HG03520 (cell line): ENCODE data around the gene GPR75.

ENCODE experiments used
- ATAC-seq: cut with Tn5 transposase; IDR thresholded peaks from one replicate; pipeline ENCODE4 v1.9.1; 2021; ENCODE audit warnings: mild to moderate bottlenecking, moderate library complexity; ENCODE audit not compliant: unreplicated experiment

Gene GPR75

DNA sequence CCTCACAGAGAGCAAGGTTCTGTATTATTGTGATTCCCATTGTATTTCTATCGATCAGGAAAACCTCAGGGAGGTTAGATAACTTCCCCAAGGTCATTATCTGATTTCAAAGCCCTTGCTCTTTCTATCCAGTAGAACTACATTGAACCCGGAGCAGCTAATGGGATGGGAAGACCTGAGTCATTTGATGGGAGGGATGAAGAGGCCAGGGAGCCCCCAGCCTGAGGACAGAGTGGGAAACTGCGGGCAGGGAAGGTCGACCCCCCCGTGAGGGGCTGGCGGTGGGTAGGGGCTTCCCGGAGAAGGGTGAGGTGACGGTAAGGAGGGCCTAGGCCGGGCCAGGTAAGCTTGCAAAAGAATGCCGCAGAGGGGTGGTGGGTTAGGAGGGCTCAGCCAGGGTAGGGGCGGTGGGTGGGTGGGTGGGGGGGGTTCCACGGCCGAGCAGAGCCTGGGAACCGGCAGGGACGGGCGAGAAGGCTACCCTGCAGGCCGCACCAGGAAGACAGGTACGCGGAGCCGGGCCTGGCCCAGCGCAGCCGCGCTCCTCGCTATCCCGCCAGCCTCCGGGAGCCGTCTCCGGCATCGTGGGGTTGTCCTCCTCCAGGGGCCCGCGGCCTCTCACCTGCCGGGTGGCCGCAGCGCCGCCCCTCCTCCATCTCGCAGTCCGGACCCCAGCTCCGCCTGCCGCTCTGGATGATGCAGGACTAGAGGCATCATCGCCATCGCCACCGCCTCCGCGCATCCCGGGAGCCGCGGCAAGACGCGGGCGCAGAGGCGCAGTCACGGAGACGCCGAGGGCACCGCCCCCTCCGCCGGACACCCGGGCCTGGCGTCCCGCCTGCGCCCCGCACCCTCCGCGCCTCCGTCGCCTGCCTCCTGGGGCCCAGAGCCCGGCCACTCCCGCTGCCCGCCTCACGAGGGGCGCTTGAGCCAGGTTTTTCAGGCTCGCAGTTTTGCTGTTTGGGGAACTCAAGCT lies at the start of gene GPR75:
Gene GPR75, minus strand, starts transcription at position 762 of the 976 bp plus-strand sequence. CDS start 5,211 bp downstream, outside the sequence.
- no peak for ATAC-seq

DNA sequence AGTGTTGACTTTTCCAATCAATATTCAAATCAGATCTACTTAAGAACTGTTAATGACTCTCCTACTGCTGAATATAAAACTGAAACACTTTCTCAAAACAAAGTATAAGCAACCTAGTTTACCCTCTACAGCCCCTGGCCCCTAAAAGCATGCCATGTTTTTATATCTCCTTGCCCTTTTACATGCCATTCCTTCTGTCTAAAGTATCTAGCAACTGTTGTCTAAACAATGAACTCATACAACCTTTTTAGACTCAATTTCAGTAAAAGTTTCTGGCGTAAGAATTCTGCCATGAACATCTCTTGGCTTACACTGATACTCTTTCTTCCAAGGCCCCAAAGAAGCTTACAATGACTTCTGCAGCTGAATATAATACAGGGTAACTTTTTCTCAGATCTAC lies 47.8 kb upstream of the GPR75 start:
- ATAC-seq: no peak

DNA sequence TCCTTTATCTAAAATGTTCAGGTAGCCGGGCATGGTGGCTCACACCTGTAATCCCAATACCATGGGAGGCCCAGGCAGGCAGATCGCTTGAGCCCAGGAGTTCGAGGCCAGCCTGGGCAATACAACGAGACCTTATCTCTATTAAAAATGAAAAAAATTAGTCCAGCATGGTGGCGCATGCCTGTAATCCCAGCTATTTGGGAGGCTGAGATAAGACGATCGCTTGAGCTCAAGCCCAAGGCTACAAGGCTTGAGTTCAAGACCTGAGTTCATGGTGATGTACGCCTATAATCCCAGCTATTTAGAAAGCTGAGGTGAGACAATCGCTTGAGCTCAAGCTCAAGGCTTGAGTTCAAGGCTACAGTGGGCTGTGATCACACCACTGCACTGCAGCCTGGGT lies 45.6 kb upstream of the GPR75 start:
- no peak for ATAC-seq

DNA sequence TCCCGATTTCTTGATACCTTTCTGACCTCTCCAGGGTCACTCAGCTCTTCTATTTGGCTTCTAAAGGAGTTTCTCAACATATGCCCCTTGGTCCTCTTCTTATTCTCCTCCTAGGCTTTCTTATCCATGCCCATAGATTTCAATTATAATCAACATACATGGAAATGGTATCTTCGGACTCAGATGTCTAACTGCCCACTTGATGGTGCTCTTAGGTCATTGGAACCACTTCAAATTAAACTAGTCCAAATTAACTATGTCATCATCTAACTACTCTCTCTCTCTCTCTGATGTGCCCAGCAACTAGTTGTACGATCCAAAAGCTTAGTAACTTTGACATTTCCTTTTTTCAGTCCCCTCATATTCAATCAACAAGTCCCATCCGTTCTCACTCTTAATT lies 43.2 kb upstream of the GPR75 start:
- no peak for ATAC-seq

DNA sequence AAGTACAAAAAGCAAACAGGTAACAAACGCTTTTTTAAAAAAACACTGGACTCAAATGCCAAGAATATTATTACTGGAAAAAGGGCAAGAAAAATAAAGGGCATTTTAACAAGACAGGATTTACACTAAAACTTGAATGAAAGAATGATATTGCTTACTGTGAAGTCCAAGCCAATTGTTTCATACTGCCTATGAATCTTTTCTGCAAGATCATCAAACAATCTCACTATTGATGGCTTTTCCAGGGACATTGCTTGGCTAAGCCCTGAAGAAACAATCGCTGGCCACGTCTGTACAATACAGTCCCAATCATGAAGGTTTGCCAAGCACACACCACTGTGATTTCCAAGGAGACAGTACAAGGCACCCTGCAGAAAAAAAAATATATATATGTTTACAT lies 41.4 kb upstream of the GPR75 start:
- ATAC-seq: no peak

DNA sequence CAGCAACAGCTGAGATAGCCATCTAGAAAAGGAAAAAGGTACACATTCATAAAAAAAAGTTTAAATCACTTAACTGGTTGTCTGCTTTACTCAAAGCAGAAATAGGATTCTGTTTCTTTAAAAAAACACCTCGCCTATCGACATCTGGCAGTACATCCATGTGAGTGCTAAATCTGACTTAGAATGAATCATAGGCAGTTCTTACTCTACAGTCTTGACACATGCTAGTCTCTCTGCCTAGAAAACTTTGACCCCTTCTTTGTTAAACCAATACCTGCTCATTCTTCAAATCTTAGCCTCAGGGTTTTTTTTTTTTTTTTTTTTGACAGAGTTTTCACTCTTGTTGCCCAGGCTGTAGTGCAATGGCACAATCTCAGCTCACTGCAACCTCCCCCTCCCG lies 37.1 kb upstream of the GPR75 start:
- no peak for ATAC-seq

DNA sequence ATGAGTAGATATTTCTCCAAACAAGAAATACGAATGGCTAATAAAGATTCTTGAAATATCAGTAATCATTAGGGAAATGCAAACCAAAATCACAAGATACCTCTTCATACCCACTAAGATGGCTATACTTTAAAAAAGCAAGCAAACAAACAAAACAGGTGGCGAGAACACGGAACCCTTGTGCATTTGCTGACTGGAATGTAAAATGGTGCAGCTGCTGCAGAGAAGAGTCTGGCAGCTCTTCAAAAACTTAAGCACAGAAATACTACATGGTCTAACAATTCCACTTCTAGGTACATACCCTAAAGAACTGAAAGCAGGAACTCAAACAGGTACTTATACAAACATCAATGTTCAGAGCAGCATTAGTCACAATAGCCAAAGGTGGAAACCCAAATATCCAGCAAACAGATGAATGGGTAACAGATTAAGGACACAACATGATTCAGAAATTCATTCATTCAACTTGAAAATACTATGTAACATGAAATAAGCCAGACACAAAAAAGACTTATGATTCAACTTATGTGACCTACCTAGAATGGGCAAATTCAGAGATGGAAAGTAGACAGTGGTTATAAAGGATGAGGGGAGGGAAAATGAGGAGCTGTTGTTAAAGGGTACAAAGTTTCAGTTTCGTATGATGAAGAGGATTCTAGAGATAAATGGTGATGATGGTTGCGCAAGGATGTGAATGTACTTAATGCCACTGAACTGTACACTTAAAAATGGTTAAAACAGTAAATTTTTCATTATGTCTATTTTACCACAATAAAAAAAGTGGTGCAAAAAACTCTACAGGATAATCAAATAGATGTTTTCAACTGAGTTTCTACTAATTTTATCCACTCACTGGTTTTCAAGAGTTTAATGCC lies 26.9 kb upstream of the GPR75 start:
- no peak for ATAC-seq

DNA sequence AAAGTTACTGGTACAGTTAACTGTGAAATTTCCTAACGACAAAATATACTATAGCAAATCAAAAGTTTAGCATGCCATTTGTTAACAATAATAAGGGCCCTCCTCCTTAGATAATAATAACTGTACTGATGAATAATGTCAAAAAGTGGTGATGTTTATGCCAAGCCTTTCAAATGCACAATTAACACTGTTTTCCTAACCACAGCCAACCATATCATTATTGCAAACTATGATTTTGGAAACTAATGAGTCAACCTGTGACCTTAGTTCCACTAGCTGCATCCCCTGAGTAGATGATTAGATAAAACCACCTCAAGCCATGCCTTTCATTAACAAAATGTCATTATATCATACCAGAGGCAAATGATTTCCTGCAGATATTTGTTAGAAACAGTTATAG lies 25.1 kb upstream of the GPR75 start:
- ATAC-seq: no peak

DNA sequence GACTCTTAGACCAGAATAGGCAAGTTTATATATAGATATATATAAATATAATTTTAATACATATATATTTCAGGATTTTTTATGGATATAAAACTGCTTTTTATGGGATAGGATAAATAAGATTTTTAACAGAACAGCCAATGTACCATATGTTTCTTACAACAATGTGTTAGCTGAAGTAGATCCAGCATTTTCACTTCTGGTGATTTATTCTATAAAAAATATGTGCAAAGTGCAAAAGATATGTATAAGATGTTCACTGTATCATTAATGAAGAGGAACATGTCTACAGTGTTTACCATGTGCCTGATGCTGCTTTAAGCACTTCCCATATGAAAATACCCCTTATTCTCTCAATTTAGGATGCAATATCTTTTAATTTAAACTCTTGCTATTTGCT lies 22.2 kb upstream of the GPR75 start:
- ATAC-seq: no peak

DNA sequence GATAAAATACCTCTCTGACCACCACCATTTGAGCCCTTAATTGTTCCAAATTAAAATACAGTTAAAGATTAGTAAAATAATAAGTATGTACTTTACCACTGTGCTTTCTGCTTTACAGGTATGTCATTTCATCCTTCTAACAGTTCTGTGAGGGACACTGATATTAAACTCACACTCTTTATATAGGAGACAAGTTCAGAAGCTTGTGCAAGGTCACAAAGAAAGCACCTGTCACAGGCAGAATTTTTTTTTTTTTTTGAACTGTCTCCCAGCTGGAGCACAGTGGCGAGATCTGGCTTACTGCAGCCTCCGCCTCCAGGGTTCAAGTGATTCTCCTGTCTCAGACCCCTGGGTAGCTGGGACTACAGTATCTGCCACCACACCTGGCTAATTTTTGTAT lies 21.6 kb upstream of the GPR75 start:
- no peak for ATAC-seq

DNA sequence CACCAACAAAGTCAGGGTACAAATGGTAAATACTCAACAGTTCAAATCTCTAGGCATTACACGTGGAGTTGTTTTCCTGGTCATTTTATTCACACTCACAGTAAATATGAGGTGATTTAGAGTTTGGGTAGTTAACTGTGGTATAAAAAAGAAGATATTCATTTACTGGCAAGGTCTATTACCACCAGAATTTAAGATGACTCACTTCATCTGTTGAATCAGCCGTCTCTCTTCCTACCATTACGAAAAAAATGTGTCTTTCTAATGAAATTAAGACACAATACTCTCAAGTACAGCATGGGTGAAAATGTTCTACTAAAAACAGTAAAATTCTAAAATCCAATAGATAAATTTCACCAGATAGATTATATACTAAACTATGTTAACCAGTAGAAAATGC lies 21.0 kb upstream of the GPR75 start:
- ATAC-seq: no peak

DNA sequence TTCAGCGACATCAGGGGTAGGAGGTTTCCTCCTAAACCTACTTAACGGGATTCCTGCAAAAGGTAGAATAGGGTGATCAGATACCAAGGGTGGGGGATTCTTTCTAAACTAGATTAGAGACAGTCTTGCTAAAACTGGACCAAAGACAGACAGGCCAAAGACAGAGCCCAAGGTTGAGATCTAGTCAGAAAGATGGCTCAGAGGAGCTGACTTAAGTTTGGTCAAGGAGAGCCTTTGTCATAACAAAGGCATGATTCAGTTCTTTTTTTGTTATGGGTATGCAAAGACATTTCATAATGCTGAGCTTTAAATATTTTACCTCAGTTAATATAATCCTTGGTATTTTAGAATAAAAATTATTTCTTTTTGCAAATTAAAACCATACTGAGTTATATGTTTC lies 17.8 kb upstream of the GPR75 start:
- ATAC-seq: no peak

DNA sequence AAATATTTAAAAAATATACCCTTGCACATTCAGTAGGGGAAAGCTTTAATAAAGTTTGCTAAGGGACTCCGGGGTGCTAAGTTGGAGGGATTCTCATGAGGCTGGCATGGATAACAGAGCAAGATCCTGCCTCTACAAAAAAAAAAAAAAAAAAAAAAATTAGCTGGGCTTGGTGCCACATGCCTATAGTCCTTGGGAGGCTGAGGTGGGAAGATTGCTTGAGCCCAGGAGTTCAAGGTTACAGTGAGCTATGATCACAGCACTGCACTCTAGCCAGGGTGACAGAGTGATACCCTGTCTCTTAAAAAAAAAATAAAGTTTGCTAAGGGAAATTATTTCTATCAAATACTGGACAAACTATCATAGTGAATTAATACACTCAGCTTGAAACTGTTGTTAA lies 17.3 kb upstream of the GPR75 start:
- no peak for ATAC-seq

DNA sequence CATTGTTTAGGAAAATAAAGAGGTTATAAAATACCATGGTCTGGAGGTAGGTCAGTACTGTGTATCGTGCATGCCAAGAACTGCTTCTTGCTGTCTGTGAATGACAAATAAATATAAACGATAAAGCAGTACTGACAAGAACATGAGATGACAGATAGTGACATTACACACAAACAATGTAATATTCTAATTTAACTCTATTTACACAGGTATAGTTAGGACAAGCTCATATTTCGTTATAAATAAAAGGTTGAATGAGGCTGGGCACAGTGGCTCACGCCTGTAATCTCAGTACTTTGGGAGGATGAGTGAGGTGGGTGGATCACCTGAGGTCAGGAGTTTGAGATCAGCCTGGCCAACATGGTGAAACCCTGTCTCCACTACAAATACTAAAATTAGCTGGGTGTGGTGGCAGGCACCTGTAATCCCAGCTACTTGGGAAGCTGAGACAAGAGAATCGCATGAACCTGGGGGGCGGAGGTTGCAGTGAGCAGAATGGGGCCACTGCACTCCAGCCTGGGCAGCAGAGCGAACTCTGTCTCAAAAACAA lies 14.7 kb upstream of the GPR75 start:
- ATAC-seq: no peak

DNA sequence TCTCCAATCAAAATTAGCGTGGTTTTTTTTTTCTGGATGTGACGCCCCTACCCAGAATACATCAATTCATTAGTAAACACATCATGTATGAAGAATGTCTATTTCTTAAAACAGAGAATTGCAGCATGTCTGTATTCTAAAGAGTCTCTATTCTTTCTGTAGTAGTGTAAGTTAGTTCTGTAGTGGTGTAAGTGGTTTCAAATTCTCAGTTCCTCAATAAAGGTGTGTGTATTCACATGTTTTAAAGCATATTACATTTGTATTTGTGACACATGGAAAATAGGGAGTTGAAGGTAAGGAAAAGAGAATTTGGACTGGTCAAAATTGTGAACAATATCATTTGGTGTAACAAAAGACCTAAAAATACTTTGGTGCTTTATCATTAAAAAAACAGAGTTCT lies 8.0 kb upstream of the GPR75 start:
- no peak for ATAC-seq

DNA sequence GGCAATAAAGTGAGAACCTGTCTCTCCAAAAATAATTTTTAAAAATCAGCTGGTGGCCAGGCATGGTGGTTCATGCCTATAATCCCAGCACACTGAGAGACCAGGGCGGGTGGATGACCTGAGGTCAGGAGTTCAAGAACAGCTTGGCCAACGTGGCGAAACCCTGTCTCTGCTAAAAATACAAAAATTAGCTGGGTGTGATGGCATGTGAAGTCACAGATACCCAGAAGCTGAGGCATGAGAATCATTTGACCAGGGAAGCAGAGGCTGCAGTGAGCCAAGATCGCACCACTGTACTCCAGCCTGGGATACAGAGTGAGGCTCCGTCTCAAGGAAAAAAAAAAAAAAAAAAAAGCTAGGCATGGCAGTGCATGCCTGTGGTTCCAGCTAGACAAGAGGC lies 7.4 kb upstream of the GPR75 start:
- no peak for ATAC-seq

DNA sequence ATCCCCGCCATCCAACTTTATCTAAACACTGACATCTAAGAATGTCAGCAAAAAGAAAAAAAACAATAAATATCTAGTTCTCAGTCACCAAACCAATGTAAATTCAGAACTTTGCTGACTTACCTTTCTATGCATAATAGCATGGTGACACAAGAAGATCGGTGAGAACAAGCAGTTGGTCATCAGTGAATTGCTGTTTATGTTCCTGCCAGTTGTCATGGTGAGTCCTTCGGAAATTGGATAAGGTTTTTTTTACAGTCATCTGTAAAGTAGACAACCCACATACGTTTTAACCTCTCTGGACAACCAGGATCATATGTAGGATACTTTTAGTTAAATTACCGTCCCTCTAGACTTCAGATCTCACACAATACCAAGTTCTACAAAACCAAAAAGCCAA lies 6.2 kb upstream of the GPR75 start:
- no peak for ATAC-seq

DNA sequence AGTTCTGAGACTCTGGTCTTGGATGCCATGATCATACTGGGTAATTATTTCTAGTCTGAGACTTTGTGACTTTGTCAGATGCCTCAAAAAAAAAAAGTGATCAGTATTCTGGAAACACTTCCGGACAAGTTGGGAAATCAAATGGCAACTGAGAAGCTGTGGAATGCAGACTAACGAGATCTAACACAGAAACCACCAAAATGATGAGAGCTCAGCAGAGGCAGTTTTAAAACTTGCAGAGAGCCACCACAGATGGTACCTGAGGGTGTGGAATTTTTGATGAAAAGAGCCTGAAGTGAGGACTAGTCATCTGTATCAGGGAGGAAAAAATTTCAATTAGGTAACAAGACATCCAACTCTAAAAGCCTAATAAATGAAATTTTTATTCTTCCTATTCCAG lies 5.5 kb upstream of the GPR75 start:
- ATAC-seq: no peak

DNA sequence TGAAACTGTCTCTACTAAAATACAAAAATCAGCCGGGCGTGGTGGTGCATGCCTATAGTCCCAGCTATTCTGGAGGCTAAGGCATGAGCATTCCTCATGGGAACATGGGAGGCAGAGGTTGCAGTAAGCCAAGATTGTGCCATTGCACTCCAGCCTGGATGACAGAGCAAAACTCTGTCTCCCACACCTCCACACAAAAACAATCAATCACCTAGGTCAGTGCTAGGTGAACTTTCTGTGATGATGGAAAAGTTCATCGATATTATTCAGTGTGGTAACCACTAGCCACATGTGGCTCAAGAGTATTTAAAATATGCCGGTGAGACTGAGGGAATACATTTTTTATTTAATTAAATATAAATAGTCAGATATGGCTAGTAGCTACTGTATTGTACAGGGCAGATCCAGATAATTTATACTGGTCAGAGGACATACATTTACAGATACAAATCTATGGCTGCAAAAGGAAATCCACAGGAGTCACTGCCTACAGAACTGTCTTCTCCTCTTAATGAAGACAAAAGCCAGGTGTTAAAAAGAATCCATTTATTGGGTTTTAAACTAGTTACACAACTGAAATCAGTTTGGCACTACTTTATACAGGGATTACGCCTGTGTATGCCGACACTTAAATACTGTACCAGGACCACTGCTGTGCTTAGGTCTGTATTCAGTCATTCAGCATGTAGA lies 3.9 kb upstream of the GPR75 start:
- no peak for ATAC-seq

DNA sequence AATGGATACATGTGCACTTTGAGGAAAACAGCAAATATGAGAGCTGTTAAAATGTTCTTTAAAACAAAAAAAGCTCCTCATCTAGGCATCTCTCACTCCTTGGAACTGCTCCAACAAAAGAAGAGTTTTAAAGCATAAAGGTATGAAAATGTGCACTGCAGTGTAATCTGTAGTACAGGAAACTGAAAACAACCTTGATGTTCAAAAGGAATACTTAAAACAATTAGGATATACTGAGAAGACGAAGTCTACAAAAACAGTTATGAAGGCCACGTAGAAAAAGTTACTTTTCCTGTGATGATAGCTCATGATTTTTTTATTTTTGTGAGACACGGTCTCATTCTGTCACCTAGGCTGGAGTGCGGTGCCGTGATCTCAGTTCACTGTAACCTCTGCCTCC lies 2.1 kb upstream of the GPR75 start:
- ATAC-seq: no peak

DNA sequence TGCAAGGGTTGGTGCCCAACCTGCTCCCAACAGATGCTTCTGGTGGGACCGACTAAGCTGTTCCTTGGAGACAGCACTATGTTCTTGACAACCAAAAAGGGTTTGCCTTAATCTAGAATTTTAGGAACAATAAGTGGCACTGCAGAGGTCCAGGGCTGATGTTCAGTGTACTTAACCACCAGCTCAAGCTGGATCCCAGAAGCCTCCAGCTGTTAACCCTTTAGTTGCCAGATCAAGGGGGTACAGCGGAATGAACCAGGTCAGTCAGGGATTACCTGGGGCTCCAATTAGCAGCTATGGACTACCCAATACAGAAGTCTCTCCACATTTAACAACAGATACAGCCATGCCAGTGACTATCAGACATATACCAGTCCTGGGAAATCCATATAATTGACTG lies 3.5 kb downstream of the GPR75 start:
- no peak for ATAC-seq
